ENCODE measurements around the gene FKBP2.

FKBP2 gene

GRCh38 chr11:64250415-64251015, 9.6 kb downstream of the FKBP2 start:
- no peak for DNase-seq

GRCh38 chr11:64251016-64251752, 10.3 kb downstream of the FKBP2 start, which contains the start of gene PLCB3:
Gene PLCB3, plus strand, starts transcription at chr11:64251530. Its CDS starts 120 bp downstream, at chr11:64251650.
- peak; percentile 69 for DNase-seq

GRCh38 chr11:64251753-64252002, 10.8 kb downstream of the FKBP2 start:
- no peak for DNase-seq

- no peak for DNase-seq
These were observed 11.3 kb downstream of the FKBP2 start for GRCh38 chr11:64252003-64252872.

DNA sequence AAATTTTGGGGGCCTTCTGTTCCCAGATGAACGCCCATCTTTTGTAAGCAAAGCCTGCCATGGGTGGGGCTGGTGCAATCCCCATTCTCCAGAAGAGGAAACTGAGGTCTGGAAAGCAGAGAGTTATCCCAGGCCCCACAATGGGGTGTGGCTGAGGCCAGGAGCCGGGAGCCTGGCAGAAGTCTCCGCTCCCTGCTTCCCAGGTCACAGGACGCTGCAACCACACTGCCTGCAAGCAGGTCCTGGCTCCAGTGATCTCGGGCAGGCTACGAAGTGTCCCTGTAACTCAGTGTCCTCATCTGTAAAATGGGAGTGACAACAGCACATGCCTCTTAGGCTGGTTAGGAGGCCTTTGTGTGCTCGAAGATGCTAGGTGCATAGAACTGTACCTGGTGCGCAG, 12.1 kb downstream of the FKBP2 start:
- no peak for DNase-seq

GRCh38 chr11:64253481-64253880, 12.6 kb downstream of the FKBP2 start:
- no peak for DNase-seq

DNA sequence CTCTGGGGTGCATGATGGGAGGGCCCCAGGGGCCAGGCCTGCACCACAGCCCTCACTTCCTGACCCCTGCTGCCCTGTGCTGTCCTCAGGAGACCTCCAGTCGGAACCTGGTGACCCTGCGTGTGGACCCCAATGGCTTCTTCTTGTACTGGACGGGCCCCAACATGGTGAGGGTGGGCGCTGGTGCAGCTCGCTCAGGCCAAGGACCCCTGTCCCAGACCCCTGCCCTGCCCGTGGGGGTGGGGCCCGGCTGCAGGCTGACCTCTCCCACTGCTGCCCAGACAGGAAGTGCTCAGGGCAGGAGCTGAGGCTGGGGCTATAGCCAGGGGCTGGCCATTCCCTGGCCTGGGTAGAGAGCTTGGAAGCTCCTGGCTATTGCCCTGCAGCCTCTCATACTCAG, 13.4 kb downstream of the FKBP2 start:
- no peak for DNase-seq

DNA sequence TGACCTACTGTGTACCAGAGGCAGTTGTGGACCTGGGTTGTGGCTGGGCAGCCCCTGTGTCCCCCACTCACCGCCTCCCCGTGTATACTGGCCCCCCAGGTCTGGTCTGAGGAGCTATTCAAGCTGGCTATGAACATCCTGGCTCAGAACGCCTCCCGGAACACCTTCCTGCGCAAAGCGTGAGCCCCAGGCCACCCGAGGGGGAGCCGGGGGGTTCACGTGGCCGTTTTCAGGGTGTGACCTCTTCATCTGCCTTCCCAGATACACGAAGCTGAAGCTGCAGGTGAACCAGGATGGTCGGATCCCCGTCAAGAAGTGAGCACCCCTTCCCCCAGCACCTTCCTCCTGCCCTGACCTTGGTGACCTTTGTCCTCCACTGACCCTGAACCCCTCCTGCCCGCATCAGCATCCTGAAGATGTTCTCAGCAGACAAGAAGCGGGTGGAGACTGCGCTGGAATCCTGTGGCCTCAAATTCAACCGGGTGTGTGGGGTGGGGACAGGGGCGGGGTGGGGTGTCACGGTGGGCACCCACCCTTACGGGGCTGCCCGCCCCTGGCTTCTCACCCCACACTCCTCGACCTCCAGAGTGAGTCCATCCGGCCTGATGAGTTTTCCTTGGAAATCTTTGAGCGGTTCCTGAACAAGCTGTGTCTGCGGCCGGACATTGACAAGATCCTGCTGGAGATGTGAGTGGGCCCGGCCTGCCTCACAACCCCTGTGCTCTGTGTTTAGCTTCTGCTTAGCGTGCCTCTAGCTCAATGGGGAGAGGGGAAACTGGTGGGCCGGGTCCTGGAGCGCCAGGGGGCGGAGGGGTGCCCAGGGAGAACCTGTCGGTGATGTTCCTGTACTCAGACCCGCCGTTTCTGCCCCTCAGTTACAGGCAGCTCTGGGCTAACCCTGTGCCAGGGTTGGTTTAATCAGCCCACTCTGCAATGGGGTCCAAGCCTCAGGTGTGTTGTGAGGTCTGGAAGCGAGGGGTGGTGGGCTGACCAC, 14.5 kb downstream of the FKBP2 start:
- no peak for DNase-seq

DNA sequence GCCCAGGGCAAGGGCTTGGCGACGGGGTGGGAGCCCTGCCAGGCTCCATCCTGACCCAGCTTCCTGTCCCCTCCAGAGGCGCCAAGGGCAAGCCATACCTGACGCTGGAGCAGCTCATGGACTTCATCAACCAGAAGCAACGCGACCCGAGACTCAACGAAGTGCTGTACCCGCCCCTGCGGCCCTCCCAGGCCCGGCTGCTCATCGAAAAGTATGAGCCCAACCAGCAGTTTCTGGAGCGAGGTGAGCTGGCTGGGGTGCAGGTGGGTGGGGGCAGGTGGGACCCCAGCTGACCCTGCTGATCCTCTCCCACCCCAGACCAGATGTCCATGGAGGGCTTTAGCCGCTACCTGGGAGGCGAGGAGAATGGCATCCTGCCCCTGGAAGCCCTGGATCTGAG, 15.4 kb downstream of the FKBP2 start:
- no peak for DNase-seq

DNA sequence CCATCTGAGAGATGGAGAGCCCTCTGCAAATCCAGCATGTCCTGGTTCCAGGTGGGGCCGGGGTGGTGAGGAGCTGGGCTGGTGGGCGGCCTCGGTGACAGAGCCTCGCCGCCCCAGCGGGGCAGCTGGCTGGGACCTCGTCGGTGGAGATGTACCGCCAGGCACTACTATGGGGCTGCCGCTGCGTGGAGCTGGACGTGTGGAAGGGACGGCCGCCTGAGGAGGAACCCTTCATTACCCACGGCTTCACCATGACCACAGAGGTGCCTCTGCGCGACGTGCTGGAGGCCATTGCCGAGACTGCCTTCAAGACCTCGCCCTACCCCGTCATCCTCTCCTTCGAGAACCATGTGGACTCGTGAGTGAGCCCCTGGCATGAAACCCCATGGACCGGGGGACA, 17.5 kb downstream of the FKBP2 start:
- no peak for DNase-seq

- DNase-seq = no peak
These were observed 18.1 kb downstream of the FKBP2 start for GRCh38 chr11:64258946-64259532.

DNA sequence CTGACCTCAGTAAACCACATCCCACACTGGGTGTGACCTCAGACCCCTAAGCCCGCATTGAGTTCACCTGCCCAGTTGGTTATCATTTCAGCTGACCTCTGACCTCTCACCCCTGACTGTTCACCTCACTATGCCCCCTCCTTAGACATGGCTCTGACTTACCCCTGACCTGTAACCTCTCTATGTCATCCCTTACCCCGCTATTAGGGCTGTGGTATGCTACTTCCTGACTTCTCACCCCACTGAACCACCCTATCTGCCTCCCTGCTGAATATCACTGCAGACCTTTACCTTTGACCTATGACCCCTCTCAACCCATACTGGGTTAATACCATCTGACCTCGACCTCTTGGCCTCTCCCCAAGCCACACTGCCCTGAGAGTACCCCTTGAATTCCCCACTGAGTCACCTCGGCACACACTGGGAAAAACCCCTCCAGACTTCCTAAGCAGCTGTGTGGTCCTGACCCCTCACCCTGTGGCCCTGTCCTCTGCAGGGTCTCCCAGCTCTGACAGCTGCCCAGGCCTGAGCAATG, 18.7 kb downstream of the FKBP2 start:
- no peak for DNase-seq

GRCh38 chr11:64260147-64260708, 19.3 kb downstream of the FKBP2 start:
- DNase-seq = no peak

- DNase-seq = no peak
These were observed 20.7 kb downstream of the FKBP2 start for GRCh38 chr11:64261556-64262080.

DNA sequence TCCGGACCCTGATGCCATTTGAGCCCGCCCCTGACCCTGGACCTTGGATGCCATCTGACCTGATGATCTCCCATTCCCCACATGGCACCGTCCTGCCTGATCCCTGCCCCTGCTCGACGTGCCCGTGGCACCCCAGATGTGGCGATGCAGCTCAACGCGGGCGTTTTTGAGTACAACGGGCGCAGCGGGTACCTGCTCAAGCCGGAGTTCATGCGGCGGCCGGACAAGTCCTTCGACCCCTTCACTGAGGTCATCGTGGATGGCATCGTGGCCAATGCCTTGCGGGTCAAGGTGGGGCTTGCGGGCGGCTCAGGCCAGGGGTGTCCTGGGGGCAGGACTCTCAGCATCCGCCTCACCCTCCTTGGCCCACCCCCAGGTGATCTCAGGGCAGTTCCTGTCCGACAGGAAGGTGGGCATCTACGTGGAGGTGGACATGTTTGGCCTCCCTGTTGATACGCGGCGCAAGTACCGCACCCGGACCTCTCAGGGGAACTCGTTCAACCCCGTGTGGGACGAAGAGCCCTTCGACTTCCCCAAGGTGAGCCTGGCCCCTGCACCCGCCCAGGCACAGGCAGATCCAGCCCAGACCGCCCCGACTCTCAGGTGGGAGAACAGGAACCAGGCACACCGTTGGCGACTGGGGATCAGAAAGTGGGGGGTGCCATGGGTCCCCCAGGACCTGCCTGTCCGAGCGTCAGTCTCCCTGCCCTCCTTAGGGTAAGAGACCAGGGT, 21.5 kb downstream of the FKBP2 start:
- no peak for DNase-seq

GRCh38 chr11:64263021-64263946, 22.4 kb downstream of the FKBP2 start:
- DNase-seq = no peak

DNA sequence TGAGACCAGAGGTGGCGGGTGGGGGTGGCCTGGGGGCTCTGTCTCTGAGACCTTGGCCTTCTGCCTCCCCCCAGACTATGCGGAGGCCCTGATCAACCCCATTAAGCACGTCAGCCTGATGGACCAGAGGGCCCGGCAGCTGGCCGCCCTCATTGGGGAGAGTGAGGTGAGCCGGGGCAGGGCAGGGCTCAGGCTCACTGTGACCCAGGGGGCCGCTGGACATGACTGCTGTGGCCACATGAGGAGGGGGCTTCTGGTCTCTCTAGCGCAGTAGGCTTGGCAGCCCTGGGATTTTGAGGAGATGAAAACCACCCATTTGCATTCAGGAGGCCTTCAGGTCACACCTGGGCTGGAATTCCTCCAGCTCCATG, 23.0 kb downstream of the FKBP2 start:
- no peak for DNase-seq

- DNase-seq = no peak
These were observed 23.5 kb downstream of the FKBP2 start for GRCh38 chr11:64264371-64264852.

Data from CD4-positive, alpha-beta T cell treated with Interleukin-21 for 1 hour (primary cell).